AG09319 (cell line): ENCODE data around the gene OR51B6.

ENCODE experiments used
- DNase-seq: peaks from one replicate; pipeline ENCODE4 v3.0.0-alpha.2; 2010; ENCODE audit warnings: low read depth; ENCODE audit errors: extremely low read depth
- CTCF ChIP-seq: IDR thresholded peaks from 2 replicates; pipeline ENCODE4 v1.5.1; 2011; ENCODE audit warnings: low read depth, mild to moderate bottlenecking, inconsistent platforms, low read length, moderate library complexity

Gene OR51B6

GRCh38 chr11:5366856-5367255 is 15.5 kb downstream of the OR51B6 start:
- no peak for TF ChIP-seq CTCF
- DNase-seq, result no peak

GRCh38 chr11:5367448-5368074 is 16.3 kb downstream of the OR51B6 start:
- TF ChIP-seq CTCF, result no peak
- no peak for DNase-seq

- no peak for DNase-seq
- TF ChIP-seq CTCF, result no peak
These were observed 17.3 kb downstream of the OR51B6 start for GRCh38 chr11:5368502-5369043.

- peak; percentile 55 for TF ChIP-seq CTCF
- no peak for DNase-seq
These were observed 18.5 kb downstream of the OR51B6 start for GRCh38 chr11:5369789-5370188.

- DNase-seq, result no peak
- peak; percentile 88 for TF ChIP-seq CTCF
These were observed 29.5 kb downstream of the OR51B6 start for GRCh38 chr11:5380740-5381342.

GRCh38 chr11:5383576-5383975 is 32.3 kb downstream of the OR51B6 start, which contains the start of gene OR51M1:
Gene OR51M1, plus strand, starts transcription at chr11:5383812. Its CDS starts 5,587 bp downstream, at chr11:5389399.
- DNase-seq, result no peak
- no peak for TF ChIP-seq CTCF

GRCh38 chr11:5384335-5384734 is 33.0 kb downstream of the OR51B6 start:
- no peak for TF ChIP-seq CTCF
- no peak for DNase-seq
